Ishikawa (cell line): Measurements from ENCODE around the gene ATP5F1D.

Source experiments
- CREB1 ChIP-seq: IDR thresholded peaks from 2 replicates; pipeline ENCODE4 v1.6.1; 2012; ENCODE audit warnings: low read depth
- EGR1 ChIP-seq: IDR thresholded peaks from 2 replicates; pipeline ENCODE4 v1.6.1; 2012
- EP300 ChIP-seq: IDR thresholded peaks from 2 replicates; pipeline ENCODE4 v1.6.1; 2012; ENCODE audit warnings: borderline replicate concordance
- FOXM1 ChIP-seq: IDR thresholded peaks from 2 replicates; pipeline ENCODE4 v1.6.1; 2012; ENCODE audit warnings: low read depth, borderline replicate concordance
- NFIC ChIP-seq: IDR thresholded peaks from 2 replicates; pipeline ENCODE4 v1.6.1; 2012
- RAD21 ChIP-seq: IDR thresholded peaks from 2 replicates; pipeline ENCODE4 v1.6.1; 2012; ENCODE audit warnings: low read depth
- TAF1 ChIP-seq: IDR thresholded peaks from 2 replicates; pipeline ENCODE4 v1.6.1; 2012; ENCODE audit warnings: low read depth, mild to moderate bottlenecking
- TCF12 ChIP-seq: IDR thresholded peaks from 2 replicates; pipeline ENCODE4 v1.6.1; 2012; ENCODE audit warnings: low read depth
- TEAD4 ChIP-seq: IDR thresholded peaks from 2 replicates; pipeline ENCODE4 v1.6.1; 2012
- YY1 ChIP-seq: IDR thresholded peaks from 2 replicates; pipeline ENCODE4 v1.6.1; 2012; ENCODE audit warnings: low read depth
- ZBTB7A ChIP-seq: IDR thresholded peaks from 2 replicates; pipeline ENCODE4 v1.6.1; 2012; ENCODE audit warnings: low read depth
- TF ChIP-seq, protein P1 (sequence below): IDR thresholded peaks from 2 replicates; pipeline ENCODE4 v1.6.1; 2012; ENCODE audit warnings: low read depth, mild to moderate bottlenecking
- TF ChIP-seq, protein P2 (sequence below): IDR thresholded peaks from 2 replicates; pipeline ENCODE4 v1.6.1; 2012
- TF ChIP-seq, protein P3 (sequence below): IDR thresholded peaks from 2 replicates; pipeline ENCODE4 v1.6.1; 2012

DNA sequence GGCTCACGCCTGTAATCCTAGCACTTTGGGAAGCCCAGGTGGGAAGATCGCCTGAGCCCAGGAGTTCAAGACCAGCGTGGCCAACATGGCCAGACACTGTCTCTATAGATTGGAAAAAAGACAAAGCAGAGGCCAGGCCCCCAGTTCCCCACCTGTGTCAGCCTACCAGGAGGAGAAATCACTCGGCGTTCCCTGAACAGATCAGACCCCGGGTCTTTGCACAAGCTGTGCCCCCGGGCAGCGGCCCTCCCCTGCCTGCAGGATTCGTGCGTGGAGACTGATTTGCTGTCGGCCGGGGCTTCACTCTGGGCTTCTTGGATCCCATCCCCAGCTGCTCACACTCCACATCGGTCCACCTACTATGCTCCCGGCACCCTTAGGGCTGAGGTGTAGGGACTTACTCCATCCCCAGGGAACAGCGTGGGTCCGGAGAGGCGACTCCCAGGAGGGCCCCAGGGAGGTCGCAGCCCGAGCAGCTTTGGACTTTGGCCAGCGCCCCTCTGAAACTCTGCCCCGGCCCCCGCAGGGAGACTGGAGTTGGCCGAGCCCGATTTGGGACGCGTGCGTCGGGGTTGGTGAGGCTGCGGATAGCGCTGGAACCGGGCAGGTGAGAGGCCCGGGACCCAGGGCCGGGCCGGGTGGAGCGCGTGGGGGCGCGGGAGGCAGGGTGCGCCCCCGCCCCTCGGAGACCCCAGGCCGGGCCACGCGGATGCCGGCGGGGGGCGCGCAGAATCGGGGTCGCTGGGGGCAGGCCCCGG, 43.6 kb downstream of the ATP5F1D start:
- no peak for TF ChIP-seq TAF1
- TF ChIP-seq NFIC, result no peak
- TF ChIP-seq, protein P1, sequence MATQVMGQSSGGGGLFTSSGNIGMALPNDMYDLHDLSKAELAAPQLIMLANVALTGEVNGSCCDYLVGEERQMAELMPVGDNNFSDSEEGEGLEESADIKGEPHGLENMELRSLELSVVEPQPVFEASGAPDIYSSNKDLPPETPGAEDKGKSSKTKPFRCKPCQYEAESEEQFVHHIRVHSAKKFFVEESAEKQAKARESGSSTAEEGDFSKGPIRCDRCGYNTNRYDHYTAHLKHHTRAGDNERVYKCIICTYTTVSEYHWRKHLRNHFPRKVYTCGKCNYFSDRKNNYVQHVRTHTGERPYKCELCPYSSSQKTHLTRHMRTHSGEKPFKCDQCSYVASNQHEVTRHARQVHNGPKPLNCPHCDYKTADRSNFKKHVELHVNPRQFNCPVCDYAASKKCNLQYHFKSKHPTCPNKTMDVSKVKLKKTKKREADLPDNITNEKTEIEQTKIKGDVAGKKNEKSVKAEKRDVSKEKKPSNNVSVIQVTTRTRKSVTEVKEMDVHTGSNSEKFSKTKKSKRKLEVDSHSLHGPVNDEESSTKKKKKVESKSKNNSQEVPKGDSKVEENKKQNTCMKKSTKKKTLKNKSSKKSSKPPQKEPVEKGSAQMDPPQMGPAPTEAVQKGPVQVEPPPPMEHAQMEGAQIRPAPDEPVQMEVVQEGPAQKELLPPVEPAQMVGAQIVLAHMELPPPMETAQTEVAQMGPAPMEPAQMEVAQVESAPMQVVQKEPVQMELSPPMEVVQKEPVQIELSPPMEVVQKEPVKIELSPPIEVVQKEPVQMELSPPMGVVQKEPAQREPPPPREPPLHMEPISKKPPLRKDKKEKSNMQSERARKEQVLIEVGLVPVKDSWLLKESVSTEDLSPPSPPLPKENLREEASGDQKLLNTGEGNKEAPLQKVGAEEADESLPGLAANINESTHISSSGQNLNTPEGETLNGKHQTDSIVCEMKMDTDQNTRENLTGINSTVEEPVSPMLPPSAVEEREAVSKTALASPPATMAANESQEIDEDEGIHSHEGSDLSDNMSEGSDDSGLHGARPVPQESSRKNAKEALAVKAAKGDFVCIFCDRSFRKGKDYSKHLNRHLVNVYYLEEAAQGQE, result no peak
- TF ChIP-seq EGR1, result no peak
- TF ChIP-seq, protein P2, sequence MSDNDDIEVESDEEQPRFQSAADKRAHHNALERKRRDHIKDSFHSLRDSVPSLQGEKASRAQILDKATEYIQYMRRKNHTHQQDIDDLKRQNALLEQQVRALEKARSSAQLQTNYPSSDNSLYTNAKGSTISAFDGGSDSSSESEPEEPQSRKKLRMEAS, result no peak
- no peak for TF ChIP-seq FOXM1
- TF ChIP-seq, protein P3, sequence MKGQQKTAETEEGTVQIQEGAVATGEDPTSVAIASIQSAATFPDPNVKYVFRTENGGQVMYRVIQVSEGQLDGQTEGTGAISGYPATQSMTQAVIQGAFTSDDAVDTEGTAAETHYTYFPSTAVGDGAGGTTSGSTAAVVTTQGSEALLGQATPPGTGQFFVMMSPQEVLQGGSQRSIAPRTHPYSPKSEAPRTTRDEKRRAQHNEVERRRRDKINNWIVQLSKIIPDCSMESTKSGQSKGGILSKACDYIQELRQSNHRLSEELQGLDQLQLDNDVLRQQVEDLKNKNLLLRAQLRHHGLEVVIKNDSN, result no peak
- TF ChIP-seq TEAD4, result no peak
- no peak for TF ChIP-seq RAD21
- TF ChIP-seq CREB1, result no peak
- TF ChIP-seq EP300, result no peak
- no peak for TF ChIP-seq YY1
- no peak for TF ChIP-seq TCF12
- TF ChIP-seq ZBTB7A, result no peak
